Osteocyte (in vitro differentiated cells): ENCODE results near the gene ALDH9A1. TPM values are rescaled to one million over a fixed set of nuclear protein-coding genes. Genes with fewer than 3 reads are reported as not detected.

Experiments used
- DNase-seq: peaks from one replicate; pipeline ENCODE4 v3.0.0; 2021; ENCODE audit warnings: mixed read lengths; ENCODE audit not compliant: unreplicated experiment; ENCODE audit errors: extremely low spot score
- H3K27ac Mint-ChIP-seq: one replicate; pipeline ENCODE4 v1.8.0; 2021; ENCODE audit warnings: mild to moderate bottlenecking, mixed read lengths; ENCODE audit not compliant: unreplicated experiment
- H3K27me3 Mint-ChIP-seq: one replicate; pipeline ENCODE4 v1.8.0; 2021; ENCODE audit warnings: mixed read lengths; ENCODE audit not compliant: unreplicated experiment
- H3K36me3 Mint-ChIP-seq: one replicate; pipeline ENCODE4 v1.8.0; 2021; ENCODE audit warnings: mixed read lengths; ENCODE audit not compliant: unreplicated experiment
- H3K4me1 Mint-ChIP-seq: one replicate; pipeline ENCODE4 v1.8.0; 2021; ENCODE audit warnings: mixed read lengths; ENCODE audit not compliant: unreplicated experiment
- H3K4me3 Mint-ChIP-seq: one replicate; pipeline ENCODE4 v1.8.0; 2021; ENCODE audit warnings: mild to moderate bottlenecking, moderate library complexity, mixed read lengths; ENCODE audit not compliant: unreplicated experiment
- H3K9me3 Mint-ChIP-seq: one replicate; pipeline ENCODE4 v1.8.0; 2021; ENCODE audit warnings: mixed read lengths; ENCODE audit not compliant: unreplicated experiment
- total RNA-seq: library from RNA; stranded (reverse); gene quantifications from 2 replicates; pipeline ENCODE4 v1.2.1, GENCODE V29; 2021
- TF ChIP-seq, protein P1 (sequence below): fragments of 200-600 bp; sonication (generic); IDR thresholded peaks from 2 replicates; pipeline ENCODE4 v1.5.0; 2021; ENCODE audit warnings: antibody characterized with exemption, mild to moderate bottlenecking, moderate library complexity

Gene ALDH9A1
- total RNA-seq, 1 donor from 2014 or later, result 37.1 TPM

GRCh38 chr1:165679282-165680036 lies 18.9 kb downstream of the ALDH9A1 start:
- TF ChIP-seq, protein P1, sequence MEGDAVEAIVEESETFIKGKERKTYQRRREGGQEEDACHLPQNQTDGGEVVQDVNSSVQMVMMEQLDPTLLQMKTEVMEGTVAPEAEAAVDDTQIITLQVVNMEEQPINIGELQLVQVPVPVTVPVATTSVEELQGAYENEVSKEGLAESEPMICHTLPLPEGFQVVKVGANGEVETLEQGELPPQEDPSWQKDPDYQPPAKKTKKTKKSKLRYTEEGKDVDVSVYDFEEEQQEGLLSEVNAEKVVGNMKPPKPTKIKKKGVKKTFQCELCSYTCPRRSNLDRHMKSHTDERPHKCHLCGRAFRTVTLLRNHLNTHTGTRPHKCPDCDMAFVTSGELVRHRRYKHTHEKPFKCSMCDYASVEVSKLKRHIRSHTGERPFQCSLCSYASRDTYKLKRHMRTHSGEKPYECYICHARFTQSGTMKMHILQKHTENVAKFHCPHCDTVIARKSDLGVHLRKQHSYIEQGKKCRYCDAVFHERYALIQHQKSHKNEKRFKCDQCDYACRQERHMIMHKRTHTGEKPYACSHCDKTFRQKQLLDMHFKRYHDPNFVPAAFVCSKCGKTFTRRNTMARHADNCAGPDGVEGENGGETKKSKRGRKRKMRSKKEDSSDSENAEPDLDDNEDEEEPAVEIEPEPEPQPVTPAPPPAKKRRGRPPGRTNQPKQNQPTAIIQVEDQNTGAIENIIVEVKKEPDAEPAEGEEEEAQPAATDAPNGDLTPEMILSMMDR, result no peak
- Mint-ChIP-seq H3K9me3 (peaks cover 8% of the 10 kb centered on the region), H3K27ac (no peak overlapping the region), H3K4me1 (peaks cover 5% of the 10 kb centered on the region), H3K36me3 (peaks cover 66% of the 10 kb centered on the region), H3K4me3 (no peak overlapping the region), H3K27me3 (no peaks in the 10 kb centered on the region)
- DNase-seq, result no peak

DNA sequence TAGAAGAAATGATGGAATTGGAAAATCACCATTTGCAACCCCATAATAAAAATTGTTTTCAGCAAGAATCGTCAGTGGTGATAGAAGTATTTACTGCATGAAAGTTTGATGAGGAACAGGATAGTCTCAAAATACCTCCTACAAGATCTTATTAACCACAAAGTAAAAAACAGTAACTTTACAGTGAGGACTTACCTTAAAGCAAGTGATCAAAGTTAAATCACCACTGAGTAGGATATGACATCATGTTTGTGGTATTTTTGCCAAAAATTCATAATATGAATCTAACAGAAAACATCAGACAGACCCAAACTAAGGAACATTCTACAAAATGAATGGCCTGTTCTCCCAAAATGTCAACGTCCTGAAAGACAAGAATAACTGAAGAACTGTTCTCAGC lies 19.9 kb downstream of the ALDH9A1 start:
- DNase-seq, result no peak
- H3K36me3 Mint-ChIP-seq, result peaks cover 62% of the 10 kb centered on the region
- no peak overlapping the region for H3K4me3 Mint-ChIP-seq
- no peaks in the 10 kb centered on the region for H3K27me3 Mint-ChIP-seq
- H3K4me1 Mint-ChIP-seq, result peaks cover 5% of the 10 kb centered on the region
- H3K9me3 Mint-ChIP-seq, result peaks cover 8% of the 10 kb centered on the region
- TF ChIP-seq, protein P1, result no peak
- no peak overlapping the region for H3K27ac Mint-ChIP-seq

DNA sequence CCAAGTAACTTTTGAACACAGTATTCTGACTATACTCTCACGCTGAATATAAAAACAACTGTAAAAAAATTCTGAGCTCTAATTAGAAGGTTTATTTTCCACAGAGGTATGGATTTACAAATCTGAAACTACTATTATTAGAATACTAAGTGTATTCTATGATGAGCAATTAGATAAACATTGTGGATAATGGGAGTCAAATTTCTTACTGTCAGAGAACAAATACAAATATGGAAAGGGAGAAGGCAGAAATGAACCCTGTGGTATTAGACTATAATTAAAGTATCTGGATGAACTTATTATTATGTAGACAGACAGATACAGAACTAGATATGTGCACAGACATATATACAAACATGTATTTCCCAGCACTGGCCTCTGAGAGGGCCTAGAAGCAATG lies 22.6 kb downstream of the ALDH9A1 start:
- DNase-seq, result no peak
- H3K27me3 Mint-ChIP-seq, result no peaks in the 10 kb centered on the region
- H3K4me3 Mint-ChIP-seq, result no peak overlapping the region
- TF ChIP-seq, protein P1, result no peak
- H3K36me3 Mint-ChIP-seq, result peaks cover 61% of the 10 kb centered on the region
- H3K4me1 Mint-ChIP-seq, result peaks cover 5% of the 10 kb centered on the region
- H3K9me3 Mint-ChIP-seq, result peaks cover 8% of the 10 kb centered on the region
- H3K27ac Mint-ChIP-seq, result no peak overlapping the region

- no peak for DNase-seq
- peaks cover 5% of the 10 kb centered on the region for H3K4me1 Mint-ChIP-seq
Observed at GRCh38 chr1:165674599-165674998, 23.8 kb downstream of the ALDH9A1 start.

GRCh38 chr1:165671526-165671925 lies 26.8 kb downstream of the ALDH9A1 start:
- DNase-seq, result no peak
- Mint-ChIP-seq H3K27me3 (no peaks in the 10 kb centered on the region), H3K9me3 (peaks cover 8% of the 10 kb centered on the region), H3K27ac (no peak overlapping the region), H3K4me1 (peaks cover 5% of the 10 kb centered on the region), H3K4me3 (no peak overlapping the region), H3K36me3 (peaks cover 67% of the 10 kb centered on the region)
- TF ChIP-seq, protein P1, result no peak

More at GRCh38 chr1:165674599-165674998, 23.8 kb downstream of the ALDH9A1 start:
- no peak overlapping the region for H3K27ac Mint-ChIP-seq
- peaks cover 59% of the 10 kb centered on the region for H3K36me3 Mint-ChIP-seq
- no peaks in the 10 kb centered on the region for H3K27me3 Mint-ChIP-seq
- TF ChIP-seq, protein P1, result no peak
- H3K4me3 Mint-ChIP-seq, result no peak overlapping the region
- peaks cover 8% of the 10 kb centered on the region for H3K9me3 Mint-ChIP-seq
